ENCODE results near the gene SERP2.

DNA sequence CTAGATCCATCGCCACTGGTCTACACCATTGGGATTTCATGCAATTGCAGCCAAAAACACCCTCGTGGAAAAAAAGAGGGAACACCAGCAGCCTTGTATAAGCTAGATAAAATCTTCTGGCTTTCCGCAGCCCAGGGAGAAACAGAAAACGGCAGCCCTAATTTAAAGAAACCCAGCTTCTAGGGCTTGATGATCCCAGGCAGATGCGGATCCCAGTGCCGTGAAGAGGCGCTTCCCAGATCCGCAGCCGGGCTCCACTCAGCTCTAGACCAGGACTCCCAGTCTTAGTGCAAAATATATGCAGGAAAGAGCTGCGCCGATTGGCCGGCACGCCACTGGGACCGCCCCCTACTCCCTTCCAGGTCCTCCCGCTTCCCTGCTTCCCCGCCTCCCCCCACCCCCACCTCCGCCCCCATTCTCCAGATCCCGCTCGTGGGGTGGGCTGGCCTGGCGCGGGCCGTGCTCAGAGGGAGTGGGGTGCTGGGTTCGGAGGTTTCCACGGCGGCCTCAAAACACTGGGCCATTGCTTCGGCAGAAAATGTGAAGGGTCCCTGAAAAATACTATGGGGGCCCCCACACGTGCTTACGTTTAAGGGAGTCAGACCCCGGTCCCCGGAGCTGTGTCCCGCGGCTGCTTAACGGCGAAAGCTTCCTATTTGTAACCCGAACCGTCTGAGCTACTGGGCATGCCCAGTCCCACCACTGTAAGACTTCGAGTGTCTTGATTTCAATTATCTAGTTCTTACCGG, 63.1 kb downstream of the SERP2 start:
- TF ChIP-seq, protein P1, sequence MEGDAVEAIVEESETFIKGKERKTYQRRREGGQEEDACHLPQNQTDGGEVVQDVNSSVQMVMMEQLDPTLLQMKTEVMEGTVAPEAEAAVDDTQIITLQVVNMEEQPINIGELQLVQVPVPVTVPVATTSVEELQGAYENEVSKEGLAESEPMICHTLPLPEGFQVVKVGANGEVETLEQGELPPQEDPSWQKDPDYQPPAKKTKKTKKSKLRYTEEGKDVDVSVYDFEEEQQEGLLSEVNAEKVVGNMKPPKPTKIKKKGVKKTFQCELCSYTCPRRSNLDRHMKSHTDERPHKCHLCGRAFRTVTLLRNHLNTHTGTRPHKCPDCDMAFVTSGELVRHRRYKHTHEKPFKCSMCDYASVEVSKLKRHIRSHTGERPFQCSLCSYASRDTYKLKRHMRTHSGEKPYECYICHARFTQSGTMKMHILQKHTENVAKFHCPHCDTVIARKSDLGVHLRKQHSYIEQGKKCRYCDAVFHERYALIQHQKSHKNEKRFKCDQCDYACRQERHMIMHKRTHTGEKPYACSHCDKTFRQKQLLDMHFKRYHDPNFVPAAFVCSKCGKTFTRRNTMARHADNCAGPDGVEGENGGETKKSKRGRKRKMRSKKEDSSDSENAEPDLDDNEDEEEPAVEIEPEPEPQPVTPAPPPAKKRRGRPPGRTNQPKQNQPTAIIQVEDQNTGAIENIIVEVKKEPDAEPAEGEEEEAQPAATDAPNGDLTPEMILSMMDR (conservative IDR thresholded peaks at IDR 0.05 in 1 of 2, IDR thresholded peaks at IDR 0.05 in 1 of 2; ENCODE audit: extremely low read depth in 1 of 2, insufficient read depth in 1 of 2, low read depth in 1 of 2, low read length in 2 of 2), result no peak
- TF ChIP-seq EZH2 (IDR thresholded peaks at IDR 0.05; ENCODE audit: borderline replicate concordance, low read length), result no peak
